Mesendoderm (in vitro differentiated cells): ENCODE results near the gene LRP10.

ENCODE experiments used
- DNase-seq: peaks from one replicate; pipeline ENCODE4 v3.0.0; 2013
- H2AK5ac ChIP-seq: 2 replicates; pipeline ENCODE4 v1.6.1; 2013; ENCODE audit warnings: low read length, inconsistent platforms
- H2BK120ac ChIP-seq: 2 replicates; pipeline ENCODE4 v1.6.1; 2013; ENCODE audit warnings: low read depth, mild to moderate bottlenecking, low read length, moderate library complexity, mixed read lengths
- H2BK15ac ChIP-seq: replicated peaks from 2 replicates; pipeline ENCODE4 v1.6.1; 2013; ENCODE audit warnings: low read depth, mild to moderate bottlenecking, moderate library complexity
- H2BK5ac ChIP-seq: 2 replicates; pipeline ENCODE4 v1.6.1; 2013; ENCODE audit warnings: low read length, inconsistent platforms
- H3K18ac ChIP-seq: 2 replicates; pipeline ENCODE4 v1.6.1; 2013; ENCODE audit warnings: mild to moderate bottlenecking, low read length, mixed read lengths
- H3K23ac ChIP-seq: one replicate; pipeline ENCODE4 v1.6.1; 2013; ENCODE audit warnings: low read length
- H3K27ac ChIP-seq: 2 replicates; pipeline ENCODE4 v1.5.1; 2013; ENCODE audit warnings: low read depth, mild to moderate bottlenecking, inconsistent platforms, low read length, moderate library complexity
- H3K27me3 ChIP-seq: 2 replicates; pipeline ENCODE4 v1.6.1; 2013; ENCODE audit warnings: low read length, control low read depth, mild to moderate bottlenecking, inconsistent platforms; ENCODE audit not compliant: insufficient read depth, poor library complexity
- H3K36me3 ChIP-seq: 2 replicates; pipeline ENCODE4 v1.6.1; 2013; ENCODE audit warnings: low read length, inconsistent platforms; ENCODE audit not compliant: control insufficient read depth, insufficient read depth
- H3K4ac ChIP-seq: one replicate; pipeline ENCODE4 v1.6.1; 2013; ENCODE audit warnings: low read depth, mild to moderate bottlenecking, low read length, moderate library complexity
- H3K4me1 ChIP-seq: 2 replicates; pipeline ENCODE4 v1.6.1; 2013; ENCODE audit warnings: low read depth, low read length, inconsistent platforms; ENCODE audit not compliant: control insufficient read depth
- H3K4me2 ChIP-seq: 2 replicates; pipeline ENCODE4 v1.6.1; 2013; ENCODE audit warnings: low read length
- H3K4me3 ChIP-seq: 2 replicates; pipeline ENCODE4 v1.5.1; 2013; ENCODE audit warnings: mild to moderate bottlenecking, low read length
- H3K56ac ChIP-seq: one replicate; pipeline ENCODE4 v1.6.1; 2013; ENCODE audit warnings: low read length
- H3K79me1 ChIP-seq: 2 replicates; pipeline ENCODE4 v1.6.1; 2013; ENCODE audit warnings: low read length, inconsistent platforms
- H3K79me2 ChIP-seq: 2 replicates; pipeline ENCODE4 v1.6.1; 2013; ENCODE audit warnings: mild to moderate bottlenecking, low read length; ENCODE audit not compliant: control insufficient read depth, insufficient read depth
- H3K9ac ChIP-seq: 2 replicates; pipeline ENCODE4 v1.6.1; 2013; ENCODE audit warnings: low read length, inconsistent platforms
- H4K5ac ChIP-seq: one replicate; pipeline ENCODE4 v1.6.1; 2013; ENCODE audit warnings: low read length
- H4K8ac ChIP-seq: one replicate; pipeline ENCODE4 v1.6.1; 2013; ENCODE audit warnings: low read depth, mild to moderate bottlenecking, control low read depth, low read length, moderate library complexity
- WGBS: extraction: QIAGEN DNeasy Blood & Tissue Kit; methylation state at CpG from one replicate; pipeline ENCODE4 v1.1.7; 2013; ENCODE audit warnings: low lambda C conversion rate, missing lambda C conversion rate; ENCODE audit not compliant: insufficient coverage; ENCODE audit errors: extremely low coverage; 5-methylcytosine and 5-hydroxymethylcytosine counted together

Gene LRP10

DNA sequence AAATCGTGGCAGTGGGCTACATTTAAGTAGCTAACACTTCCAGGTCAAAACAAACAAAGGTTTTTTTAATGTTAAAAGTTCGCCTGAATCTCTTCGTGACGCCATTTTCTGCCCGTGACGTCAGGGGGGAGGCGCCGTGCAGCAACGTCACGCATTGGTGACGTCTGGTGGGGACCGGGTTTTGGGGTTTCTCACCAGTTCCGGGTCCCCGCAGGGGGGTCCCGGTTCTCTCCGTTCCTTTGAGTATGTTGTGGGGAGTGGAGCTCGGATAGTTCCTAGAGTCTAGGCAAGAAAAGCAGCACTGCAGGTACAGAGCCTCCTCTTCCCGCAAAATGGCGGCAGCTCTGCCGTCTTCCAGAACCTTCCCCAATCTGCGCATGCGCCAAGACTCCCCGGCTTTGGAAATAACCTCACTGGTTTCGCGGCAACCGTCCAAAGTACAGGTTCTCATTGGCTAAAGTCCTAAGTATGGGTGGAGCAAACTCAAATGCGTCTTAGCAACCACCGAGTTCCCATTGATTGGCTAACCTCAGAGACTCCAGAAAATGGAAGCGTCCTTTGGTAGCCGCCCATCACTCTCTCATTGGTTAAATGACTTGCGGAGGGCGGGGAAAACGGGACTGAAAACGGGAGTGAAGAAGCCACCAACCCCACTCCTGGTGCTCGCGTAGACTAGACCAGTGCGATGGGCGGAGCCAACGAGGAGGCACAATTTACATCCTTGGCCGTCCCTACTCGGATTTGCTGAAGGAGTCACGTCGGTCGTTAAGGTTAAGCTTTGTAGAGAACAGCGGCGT, 47.5 kb downstream of the LRP10 start, which contains the start of gene RBM23:
RBM23 (minus strand) TSS at position 346 of the 797 bp plus-strand sequence.
- no CpG with 5 or more reads among the region's 46 CpGs for WGBS
- no peak within 1 kb of the TSS for H2AK5ac ChIP-seq
- no peak within 1 kb of the TSS for H4K8ac ChIP-seq
- peaks cover 8% of the 10 kb centered on the region for H3K79me1 ChIP-seq
- no peak within 1 kb of the TSS for H2BK5ac ChIP-seq
- H3K23ac ChIP-seq: no peak within 1 kb of the TSS
- no peak within 1 kb of the TSS for H2BK15ac ChIP-seq
- peak; percentile 100 for DNase-seq
- H3K36me3 ChIP-seq: peaks cover 23% of the 10 kb centered on the region
- H3K4me2 ChIP-seq: peak within 1 kb of the TSS; percentile 90
- H3K27ac ChIP-seq: peak within 1 kb of the TSS; percentile 75
- H3K56ac ChIP-seq: peak within 1 kb of the TSS; percentile 89
- H3K27me3 ChIP-seq: no peaks in the 10 kb centered on the region
- no peak within 1 kb of the TSS for H4K5ac ChIP-seq
- no peak within 1 kb of the TSS for H2BK120ac ChIP-seq
- peak within 1 kb of the TSS; percentile 92 for H3K18ac ChIP-seq
- no peak within 1 kb of the TSS for H3K4ac ChIP-seq
- peak within 1 kb of the TSS; percentile 86 for H3K4me3 ChIP-seq
- H3K4me1 ChIP-seq: peaks cover 2% of the 10 kb centered on the region
- peaks cover 7% of the 10 kb centered on the region for H3K79me2 ChIP-seq
- peak within 1 kb of the TSS; percentile 84 for H3K9ac ChIP-seq

DNA sequence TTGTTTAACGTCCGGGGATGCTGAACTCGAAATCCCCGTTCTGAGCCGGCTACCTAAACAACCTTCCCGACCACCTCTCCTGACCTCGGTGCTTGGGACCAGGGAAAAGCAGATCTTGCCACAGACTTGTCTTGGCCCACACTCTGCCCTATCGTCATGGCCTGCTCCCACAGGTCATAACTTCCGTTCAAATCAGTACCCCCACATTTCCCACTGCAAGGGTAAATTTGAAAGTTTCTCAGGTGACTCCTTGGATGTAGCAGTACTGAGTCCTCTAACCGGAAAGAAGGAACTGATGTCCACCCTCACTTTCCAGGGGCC, 48.0 kb downstream of the LRP10 start:
- H4K5ac ChIP-seq: no peak overlapping the region
- H3K4ac ChIP-seq: no peak overlapping the region
- H3K56ac ChIP-seq: peak overlapping the region; percentile 86
- H3K23ac ChIP-seq: no peak overlapping the region
- H2BK15ac ChIP-seq: no peak overlapping the region
- H3K4me1 ChIP-seq: peaks cover 2% of the 10 kb centered on the region
- H3K27me3 ChIP-seq: no peaks in the 10 kb centered on the region
- peaks cover 28% of the 10 kb centered on the region for H3K36me3 ChIP-seq
- H4K8ac ChIP-seq: no peak overlapping the region
- H3K4me3 ChIP-seq: no peak overlapping the region
- H3K4me2 ChIP-seq: peak overlapping the region; percentile 76
- H3K79me2 ChIP-seq: peaks cover 7% of the 10 kb centered on the region
- no peak overlapping the region for H2AK5ac ChIP-seq
- H2BK5ac ChIP-seq: no peak overlapping the region
- H2BK120ac ChIP-seq: no peak overlapping the region
- peak overlapping the region; percentile 70 for H3K9ac ChIP-seq
- peak overlapping the region; percentile 5 for H3K27ac ChIP-seq
- WGBS: no CpG with 5 or more reads among the region's 10 CpGs
- no peak for DNase-seq
- H3K18ac ChIP-seq: no peak overlapping the region
- H3K79me1 ChIP-seq: peaks cover 8% of the 10 kb centered on the region

DNA sequence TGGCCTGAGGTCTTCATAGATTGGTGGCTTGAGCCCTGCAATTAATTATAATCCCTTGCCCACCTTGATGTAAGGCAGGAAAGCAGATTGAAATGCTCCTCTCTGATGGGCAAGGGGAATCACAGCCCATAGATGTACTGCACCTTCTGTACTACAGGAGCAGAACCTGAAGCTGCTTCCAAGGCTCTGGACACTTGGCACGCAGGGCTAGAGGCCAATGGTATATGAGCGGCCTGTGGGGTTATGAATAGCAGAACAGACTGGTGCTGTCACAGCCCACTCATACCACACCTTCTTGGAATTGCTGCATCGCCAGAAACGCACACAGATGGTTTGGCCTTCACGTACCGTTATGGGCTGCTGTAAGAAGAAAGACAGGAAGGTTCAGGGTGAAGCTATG, 49.2 kb downstream of the LRP10 start:
- Histone ChIP-seq H2BK15ac (no peak overlapping the region), H2AK5ac (no peak overlapping the region)

DNA sequence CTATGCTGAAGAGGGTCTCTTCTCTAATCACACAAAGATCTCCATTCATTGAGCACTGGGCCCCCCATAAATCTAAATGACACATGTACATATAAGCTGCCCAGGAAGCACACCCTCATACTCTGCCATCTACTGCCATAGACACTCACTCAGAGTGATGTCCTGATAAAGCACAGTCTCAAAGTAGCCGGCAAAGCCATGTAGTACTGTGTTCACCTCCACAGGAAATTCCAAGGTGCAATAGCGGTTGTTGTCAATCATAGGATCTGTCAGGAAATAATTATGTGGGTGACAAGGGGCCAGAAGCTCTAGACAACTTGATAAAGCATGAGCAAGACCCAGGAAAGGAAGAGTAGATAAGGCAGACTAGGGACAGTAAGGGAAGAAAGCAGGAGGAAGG, 50.8 kb downstream of the LRP10 start:
- Histone ChIP-seq H3K27ac (no peak overlapping the region), H4K5ac (no peak overlapping the region), H3K79me2 (peaks cover 9% of the 10 kb centered on the region), H3K18ac (no peak overlapping the region), H3K4me1 (peaks cover 2% of the 10 kb centered on the region), H3K79me1 (peaks cover 10% of the 10 kb centered on the region), H3K4me3 (no peak overlapping the region), H3K27me3 (no peaks in the 10 kb centered on the region), H3K36me3 (peaks cover 30% of the 10 kb centered on the region), H2BK15ac (no peak overlapping the region), H2AK5ac (no peak overlapping the region), H3K23ac (no peak overlapping the region), H3K4me2 (no peak overlapping the region), H3K56ac (no peak overlapping the region), H3K4ac (no peak overlapping the region), H2BK120ac (no peak overlapping the region), H4K8ac (no peak overlapping the region), H3K9ac (no peak overlapping the region), H2BK5ac (no peak overlapping the region)
- no CpG with 5 or more reads among the region's 2 CpGs for WGBS
- DNase-seq: no peak

More for the DNA sequence above, 49.2 kb downstream of the LRP10 start:
- Histone ChIP-seq H3K27me3 (no peaks in the 10 kb centered on the region), H3K79me1 (peaks cover 8% of the 10 kb centered on the region), H3K4ac (no peak overlapping the region), H4K5ac (no peak overlapping the region), H3K27ac (no peak overlapping the region), H4K8ac (no peak overlapping the region), H3K9ac (no peak overlapping the region), H3K4me3 (no peak overlapping the region), H2BK120ac (no peak overlapping the region), H3K18ac (no peak overlapping the region), H3K36me3 (peaks cover 30% of the 10 kb centered on the region), H3K4me1 (peaks cover 2% of the 10 kb centered on the region), H3K79me2 (peaks cover 7% of the 10 kb centered on the region), H3K4me2 (no peak overlapping the region), H3K56ac (no peak overlapping the region), H3K23ac (no peak overlapping the region), H2BK5ac (no peak overlapping the region)
- no CpG with 5 or more reads among the region's 6 CpGs for WGBS
- no peak for DNase-seq

DNA sequence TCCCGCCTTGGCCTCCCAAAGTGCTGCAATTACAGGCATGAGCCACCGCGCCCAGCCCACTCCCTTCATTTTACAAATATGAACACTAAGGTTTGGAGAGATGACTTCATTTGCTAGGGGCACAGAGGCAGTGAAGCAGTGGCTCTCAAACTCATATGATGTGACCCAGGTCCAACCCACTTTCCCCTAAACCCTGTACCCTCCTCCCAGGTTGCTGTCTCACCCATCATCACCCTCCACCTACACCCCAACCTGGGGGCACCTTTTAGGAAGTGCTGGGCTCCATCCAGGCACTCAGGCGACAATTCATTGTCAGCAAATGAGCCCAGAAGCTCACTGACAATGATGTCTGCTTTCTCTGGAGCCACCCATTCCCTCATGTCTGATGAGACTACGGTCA, 52.2 kb downstream of the LRP10 start:
- no peak overlapping the region for H2BK15ac ChIP-seq
- H3K18ac ChIP-seq: no peak overlapping the region
- no peak overlapping the region for H4K8ac ChIP-seq
- H2BK5ac ChIP-seq: no peak overlapping the region
- H3K4ac ChIP-seq: no peak overlapping the region
- H3K23ac ChIP-seq: no peak overlapping the region
- peaks cover 14% of the 10 kb centered on the region for H3K79me2 ChIP-seq
- H3K4me1 ChIP-seq: peaks cover 4% of the 10 kb centered on the region
- DNase-seq: no peak
- H3K56ac ChIP-seq: no peak overlapping the region
- peaks cover 10% of the 10 kb centered on the region for H3K79me1 ChIP-seq
- WGBS: no CpG with 5 or more reads among the region's 5 CpGs
- no peak overlapping the region for H2AK5ac ChIP-seq
- no peak overlapping the region for H3K27ac ChIP-seq
- no peak overlapping the region for H2BK120ac ChIP-seq
- no peaks in the 10 kb centered on the region for H3K27me3 ChIP-seq
- no peak overlapping the region for H3K9ac ChIP-seq
- peaks cover 30% of the 10 kb centered on the region for H3K36me3 ChIP-seq
- H3K4me2 ChIP-seq: no peak overlapping the region
- H4K5ac ChIP-seq: no peak overlapping the region
- H3K4me3 ChIP-seq: no peak overlapping the region

DNA sequence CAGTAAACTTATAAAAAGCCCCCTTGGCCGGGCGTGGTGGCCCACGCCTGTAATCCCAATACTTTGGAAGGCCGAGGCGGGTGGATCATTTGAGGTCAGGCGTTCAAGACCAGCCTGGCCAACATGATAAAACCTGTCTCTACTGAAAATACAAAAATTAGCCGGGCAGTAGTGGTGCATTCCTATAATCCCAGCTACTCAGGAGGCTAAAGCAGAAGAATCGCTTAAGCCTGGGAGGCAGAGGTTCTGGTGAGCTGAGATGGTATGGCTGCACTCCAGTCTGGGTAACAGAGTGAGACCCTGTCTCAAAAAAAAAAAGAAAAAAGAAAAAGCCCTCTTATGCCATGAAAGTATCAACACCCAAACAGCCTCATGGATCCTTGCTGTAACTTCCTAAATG, 54.0 kb downstream of the LRP10 start:
- no peak overlapping the region for H3K4me2 ChIP-seq
- no peak overlapping the region for H3K4me3 ChIP-seq
- H3K79me1 ChIP-seq: peaks cover 10% of the 10 kb centered on the region
- H3K4ac ChIP-seq: no peak overlapping the region
- no peak overlapping the region for H2BK5ac ChIP-seq
- H4K5ac ChIP-seq: no peak overlapping the region
- WGBS: no CpG with 5 or more reads among the region's 8 CpGs
- no peak overlapping the region for H3K9ac ChIP-seq
- H2BK15ac ChIP-seq: no peak overlapping the region
- no peak overlapping the region for H3K23ac ChIP-seq
- H2BK120ac ChIP-seq: no peak overlapping the region
- H3K36me3 ChIP-seq: peaks cover 27% of the 10 kb centered on the region
- no peak overlapping the region for H3K18ac ChIP-seq
- DNase-seq: no peak
- no peak overlapping the region for H4K8ac ChIP-seq
- H2AK5ac ChIP-seq: no peak overlapping the region
- H3K4me1 ChIP-seq: peaks cover 4% of the 10 kb centered on the region
- H3K56ac ChIP-seq: no peak overlapping the region
- H3K79me2 ChIP-seq: peaks cover 16% of the 10 kb centered on the region
- H3K27me3 ChIP-seq: no peaks in the 10 kb centered on the region
- H3K27ac ChIP-seq: no peak overlapping the region
